B cell (primary cell): ENCODE results near the gene ELFN2. TPM values are rescaled to one million over a fixed set of nuclear protein-coding genes. Genes with fewer than 3 reads are reported as not detected.

Experiments
- ATAC-seq: fragments of 200-7000 bp; cut with Tn5 transposase; one replicate; pipeline ENCODE4 v1.10.0; 2021; ENCODE audit warnings: low read depth, mild to moderate bottlenecking, moderate number of reproducible peaks, moderate library complexity
- CTCF ChIA-PET: fragments of 350-600 bp; sonication (Branson Sonifier 250); formaldehyde crosslinking; loops from one replicate; lab custom pipeline; 2021; ENCODE audit warnings: antibody characterized with exemption, inconsistent platforms; lab: Charles Lee
- POLR2A ChIA-PET: fragments of 350-600 bp; sonication (Branson Sonifier 250); formaldehyde crosslinking; loops from one replicate; lab custom pipeline; 2021; ENCODE audit warnings: antibody characterized with exemption; lab: Charles Lee
- DNase-seq: peaks from one replicate; pipeline ENCODE4 v3.0.0; 2013
- H2AFZ ChIP-seq: 2 replicates; pipeline ENCODE4 v1.6.1; 2012; ENCODE audit warnings: mild to moderate bottlenecking, low read depth, low read length; ENCODE audit not compliant: insufficient read depth, poor library complexity, severe bottlenecking
- H3K27ac ChIP-seq, 2 donors: 1 replicate in 1 of 2; 2 replicates in 1 of 2; pipeline ENCODE4 v1.5.1; 2012 to 2013; ENCODE audit warnings: low read length in 2 of 2, mild to moderate bottlenecking in 2 of 2, moderate library complexity in 1 of 2
- H3K27me3 ChIP-seq, 4 experiments: fragments of 200-600 bp in 1 of 4; sonication (generic) in 1 of 4; replicated peaks in 1 of 4; 1 replicate in 2 of 4; 2 replicates in 2 of 4; pipeline versions ENCODE4 v1.6.1 to v1.7.0; 2013 to 2016; ENCODE audit warnings: low read length in 3 of 4, mild to moderate bottlenecking in 2 of 4, mixed read lengths in 1 of 4, moderate library complexity in 1 of 4; ENCODE audit not compliant: insufficient read depth in 4 of 4, control insufficient read depth in 3 of 4; ENCODE audit errors: control extremely low read depth in 1 of 4
- H3K36me3 ChIP-seq, 2 experiments: replicated peaks in 1 of 2; 1 replicate in 1 of 2; 2 replicates in 1 of 2; pipeline versions ENCODE4 v1.6.1 to v1.7.1; 2013; ENCODE audit warnings: low read length in 1 of 2; ENCODE audit not compliant: insufficient read depth in 2 of 2, control insufficient read depth in 1 of 2; ENCODE audit errors: control extremely low read depth in 1 of 2, extremely low read depth in 1 of 2
- H3K4me1 ChIP-seq, 2 donors: fragments of 200-600 bp in 1 of 2; sonication (generic) in 1 of 2; 1 replicate in 1 of 2; 2 replicates in 1 of 2; pipeline versions ENCODE4 v1.5.1 to v1.6.1; 2013 to 2017; ENCODE audit warnings: low read length in 2 of 2; ENCODE audit not compliant: control insufficient read depth in 2 of 2, insufficient read depth in 2 of 2
- H3K4me2 ChIP-seq: replicated peaks from 2 replicates; pipeline ENCODE3; 2012; ENCODE audit warnings: mild to moderate bottlenecking, low read depth, low read length; ENCODE audit not compliant: poor library complexity, severe bottlenecking
- H3K4me3 ChIP-seq, 5 experiments: fragments of 200-600 bp in 1 of 5; sonication (generic) in 1 of 5; 1 replicate in 3 of 5; 2 replicates in 2 of 5; pipeline versions ENCODE4 v1.5.1 to v1.7.0; 2011 to 2016; ENCODE audit warnings: low read length in 4 of 5, mild to moderate bottlenecking in 4 of 5, low read depth in 2 of 5, control low read depth in 1 of 5, moderate library complexity in 1 of 5; ENCODE audit not compliant: insufficient read depth in 1 of 5; ENCODE audit errors: control extremely low read depth in 1 of 5, extremely low read depth in 1 of 5
- H3K79me2 ChIP-seq: fragments of 200-600 bp; sonication (generic); one replicate; pipeline ENCODE4 v1.6.0; 2016; ENCODE audit warnings: low read length; ENCODE audit not compliant: control insufficient read depth, insufficient read depth
- H3K9ac ChIP-seq: fragments of 200-600 bp; sonication (generic); 2 replicates; pipeline ENCODE4 v1.6.1; 2017; ENCODE audit warnings: mild to moderate bottlenecking, low read length, moderate library complexity
- H3K9me3 ChIP-seq, 3 donors: one replicate each; pipeline versions ENCODE4 v1.6.1 to v1.7.1; 2013; ENCODE audit warnings: low read length in 2 of 3; ENCODE audit not compliant: control insufficient read depth in 2 of 3, insufficient read depth in 1 of 3; ENCODE audit errors: control extremely low read depth in 1 of 3
- H4K20me1 ChIP-seq: 2 replicates; pipeline ENCODE4 v1.6.0; 2012; ENCODE audit warnings: mild to moderate bottlenecking, low read length; ENCODE audit not compliant: insufficient read depth, control insufficient read depth, poor library complexity, severe bottlenecking
- H3K27ac Mint-ChIP-seq: one replicate; pipeline ENCODE4 v1.8.0; 2021; ENCODE audit warnings: mixed read lengths
- H3K27me3 Mint-ChIP-seq: one replicate; pipeline ENCODE4 v1.8.0; 2021; ENCODE audit warnings: mixed read lengths
- H3K4me1 Mint-ChIP-seq: one replicate; pipeline ENCODE4 v1.8.0; 2021; ENCODE audit warnings: mixed read lengths
- H3K4me3 Mint-ChIP-seq: one replicate; pipeline ENCODE4 v1.8.0; 2021; ENCODE audit warnings: mixed read lengths
- H3K9me3 Mint-ChIP-seq: one replicate; pipeline ENCODE4 v1.8.0; 2022; ENCODE audit warnings: mixed read lengths; ENCODE audit not compliant: insufficient read depth
- EZH2 ChIP-seq: IDR thresholded peaks from 2 replicates; pipeline ENCODE4 v1.6.1; 2012; ENCODE audit warnings: borderline replicate concordance, low read depth, mild to moderate bottlenecking, moderate library complexity, low read length; ENCODE audit not compliant: insufficient read depth, poor library complexity, severe bottlenecking
- WGBS: methylation state at CpG from one replicate; pipeline ENCODE4 v1.1.5; 2013; ENCODE audit warnings: missing lambda C conversion rate; ENCODE audit not compliant: insufficient coverage; 5-methylcytosine and 5-hydroxymethylcytosine counted together
- intact Hi-C: fragments of 100-400 bp; cut with micrococcal nuclease; formaldehyde crosslinking; loops from one replicate; pipeline ENCODE4 v1.10.0; 2022
- polyA plus RNA-seq: library from polyadenylated mRNA; depleted of rRNA; stranded (reverse); fragments of >200 nt; gene quantifications from 2 replicates; pipeline ENCODE4 v1.2.3, GENCODE V29; 2012
- total RNA-seq, 2 donors: library from RNA; stranded (reverse); fragments of 120-200 nt in 1 of 2; gene quantifications; 1 replicate in 1 of 2; 2 replicates in 1 of 2; pipeline versions ENCODE4 v1.2.3 to v1.2.4, GENCODE V29; 2013 to 2022
- TF ChIP-seq, protein P1 (sequence below): fragments of 200-600 bp; IDR thresholded peaks from one replicate; pipeline ENCODE4 v1.8.0; 2022; ENCODE audit warnings: antibody characterized with exemption, mild to moderate bottlenecking

The ELFN2 gene
- total and polyA plus RNA-seq, 2 donors (not counting 1 experiment from before 2014, with no cell fraction given), result 0.07 to 0.12 TPM

DNA sequence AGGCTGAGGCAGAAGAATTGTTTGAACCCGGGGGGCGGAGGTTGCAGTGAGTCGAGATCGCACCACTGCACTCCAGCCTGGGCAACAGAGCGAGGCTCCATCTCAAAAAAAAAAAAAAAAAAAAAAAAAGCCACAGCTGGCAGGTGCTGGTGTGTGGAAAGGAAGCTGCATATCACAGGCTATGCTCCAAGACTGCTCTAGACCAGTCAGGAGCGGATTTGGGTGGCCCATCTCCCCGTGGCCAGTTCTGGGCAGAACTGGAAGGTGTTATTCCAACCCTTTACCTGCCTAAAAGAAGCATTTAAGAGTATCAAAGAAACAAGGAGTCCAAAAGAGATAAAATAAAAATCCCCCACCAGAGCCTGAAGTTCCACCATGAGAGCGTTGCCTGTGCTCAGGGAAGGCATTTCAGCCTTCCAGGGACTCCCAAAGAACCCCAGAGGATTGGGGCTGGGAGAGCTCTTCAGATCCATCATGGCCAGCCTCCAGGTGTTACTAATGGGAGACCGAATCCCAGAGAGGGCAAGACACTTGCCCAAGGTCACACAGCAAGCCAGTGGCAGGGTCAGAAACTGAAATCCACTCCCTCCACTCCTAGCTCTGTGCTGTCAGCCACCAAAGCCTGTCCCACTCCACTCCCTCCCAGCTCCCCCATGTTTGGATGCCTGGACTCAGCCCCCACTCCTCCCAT, 44.6 kb upstream of the ELFN2 start:
- ATAC-seq, result no peak
- no peaks in the 10 kb centered on the region for H3K9me3 Mint-ChIP-seq
- Histone ChIP-seq H3K4me3 (no peak overlapping the region), H4K20me1 (peaks cover 49% of the 10 kb centered on the region), H3K27ac (no peak overlapping the region), H3K4me1 (no peaks in the 10 kb centered on the region), H3K9me3 (peaks cover 0 to 5% (median 0%) of the 10 kb centered on the region in 3 donors), H2AFZ (no peak overlapping the region), H3K79me2 (no peaks in the 10 kb centered on the region), H3K27me3 (no peaks in the 10 kb centered on the region), H3K4me2 (no peak overlapping the region), H3K36me3 (peaks cover 0 to 66% of the 10 kb centered on the region in 2 experiments), H3K9ac (no peak overlapping the region)
- H3K4me1 Mint-ChIP-seq, result peaks cover 10% of the 10 kb centered on the region
- H3K4me3 Mint-ChIP-seq, result no peak overlapping the region
- ChIA-PET CTCF (interaction anchor here (0.8 to 5.4 kb wide), 21 partner anchors 9 to 524 kb away, joined by 3 to 103 read pairs (median 5); partner anchors contain the start of genes LGALS2 and MFNG), POLR2A (interaction anchor here (0.9 to 1.5 kb wide), 4 partner anchors 14 to 27 kb away, joined by 3 to 5 read pairs (median 3); partner anchors contain the start of gene MFNG)
- intact Hi-C loops, result loop anchor here (1.0 kb wide), 2 partner anchors 14 to 95 kb away; partner anchors contain the start of gene MFNG
- no peak overlapping the region for H3K27ac Mint-ChIP-seq
- 91% methylated on average over 6 of the region's 9 CpGs for WGBS
- no peak for TF ChIP-seq EZH2
- TF ChIP-seq, protein P1, sequence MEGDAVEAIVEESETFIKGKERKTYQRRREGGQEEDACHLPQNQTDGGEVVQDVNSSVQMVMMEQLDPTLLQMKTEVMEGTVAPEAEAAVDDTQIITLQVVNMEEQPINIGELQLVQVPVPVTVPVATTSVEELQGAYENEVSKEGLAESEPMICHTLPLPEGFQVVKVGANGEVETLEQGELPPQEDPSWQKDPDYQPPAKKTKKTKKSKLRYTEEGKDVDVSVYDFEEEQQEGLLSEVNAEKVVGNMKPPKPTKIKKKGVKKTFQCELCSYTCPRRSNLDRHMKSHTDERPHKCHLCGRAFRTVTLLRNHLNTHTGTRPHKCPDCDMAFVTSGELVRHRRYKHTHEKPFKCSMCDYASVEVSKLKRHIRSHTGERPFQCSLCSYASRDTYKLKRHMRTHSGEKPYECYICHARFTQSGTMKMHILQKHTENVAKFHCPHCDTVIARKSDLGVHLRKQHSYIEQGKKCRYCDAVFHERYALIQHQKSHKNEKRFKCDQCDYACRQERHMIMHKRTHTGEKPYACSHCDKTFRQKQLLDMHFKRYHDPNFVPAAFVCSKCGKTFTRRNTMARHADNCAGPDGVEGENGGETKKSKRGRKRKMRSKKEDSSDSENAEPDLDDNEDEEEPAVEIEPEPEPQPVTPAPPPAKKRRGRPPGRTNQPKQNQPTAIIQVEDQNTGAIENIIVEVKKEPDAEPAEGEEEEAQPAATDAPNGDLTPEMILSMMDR, result no peak
- H3K27me3 Mint-ChIP-seq, result no peaks in the 10 kb centered on the region
- no peak for DNase-seq

DNA sequence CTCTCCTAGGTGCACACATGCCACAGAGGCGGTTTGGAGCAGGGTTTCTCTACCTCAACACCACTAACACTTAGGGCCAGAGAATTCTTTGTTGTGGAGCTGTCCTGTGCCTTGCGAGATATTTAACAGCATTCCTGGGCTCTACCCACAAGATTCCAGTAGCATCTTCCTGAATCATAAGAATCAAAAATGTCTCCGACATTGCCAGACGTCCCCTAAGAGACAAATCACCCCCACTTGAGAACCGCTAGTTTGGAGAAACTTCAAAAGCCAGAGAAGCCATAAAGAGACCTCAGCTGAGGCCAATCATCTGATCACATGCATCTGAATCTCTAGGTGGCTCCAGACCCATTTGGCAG, 42.8 kb upstream of the ELFN2 start:
- 98% methylated on average over 5 of the region's 5 CpGs for WGBS
- Histone ChIP-seq H3K79me2 (no peaks in the 10 kb centered on the region), H3K4me3 (no peak overlapping the region), H3K4me1 (no peaks in the 10 kb centered on the region), H3K4me2 (no peak overlapping the region), H2AFZ (no peak overlapping the region), H3K9ac (no peak overlapping the region), H3K9me3 (peaks cover 0 to 5% (median 0%) of the 10 kb centered on the region in 3 donors), H3K27ac (no peak overlapping the region), H3K27me3 (no peaks in the 10 kb centered on the region), H3K36me3 (peaks cover 0 to 59% of the 10 kb centered on the region in 2 experiments), H4K20me1 (peaks cover 40% of the 10 kb centered on the region)
- no peak for TF ChIP-seq EZH2
- TF ChIP-seq, protein P1, result no peak
- H3K4me1 Mint-ChIP-seq, result peaks cover 15% of the 10 kb centered on the region
- no peak overlapping the region for H3K27ac Mint-ChIP-seq
- ChIA-PET POLR2A (no interaction called here), CTCF (interaction anchor here (0.6 to 4.6 kb wide), 3 partner anchors 16 to 88 kb away, joined by 4 to 34 read pairs (median 5); partner anchors contain the start of gene MFNG)
- DNase-seq, result no peak
- intact Hi-C loops, result no loop called here
- H3K9me3 Mint-ChIP-seq, result no peaks in the 10 kb centered on the region
- ATAC-seq, result no peak
- H3K4me3 Mint-ChIP-seq, result no peak overlapping the region
- H3K27me3 Mint-ChIP-seq, result no peaks in the 10 kb centered on the region
